ENCODE measurements around the gene LMO7. TPM values are rescaled to one million over a fixed set of nuclear protein-coding genes. Genes with fewer than 3 reads are reported as not detected.

LMO7 gene
- total and polyA plus RNA-seq, 2 experiments from 2014 or later: 139 to 232 TPM

- no peak overlapping the region for H3K27ac ChIP-seq
- no peaks in the 10 kb centered on the region for H3K27me3 ChIP-seq
- no peaks in the 10 kb centered on the region for H3K36me3 ChIP-seq
- H3K9me3 ChIP-seq (ENCODE audit: low read depth): no peaks in the 10 kb centered on the region
- no peak for DNase-seq (ENCODE audit: low read depth in 1 of 2, low spot score in 1 of 2)
- no peak overlapping the region for H3K4me3 ChIP-seq
- no peak for TF ChIP-seq CTCF (IDR thresholded peaks at IDR 0.05; ENCODE audit: low read depth, low read length)
- H3K4me1 ChIP-seq (ENCODE audit: low read depth): peaks cover 16% of the 10 kb centered on the region
Observed at GRCh38 chr13:75871059-75871458, 234.9 kb downstream of the LMO7 start.

- TF ChIP-seq CTCF (IDR thresholded peaks at IDR 0.05; ENCODE audit: low read depth, low read length): no peak
- no peaks in the 10 kb centered on the region for H3K36me3 ChIP-seq
- H3K27ac ChIP-seq: no peak overlapping the region
- DNase-seq (ENCODE audit: low read depth in 1 of 2, low spot score in 1 of 2): no peak
- peaks cover 21% of the 10 kb centered on the region for H3K4me1 ChIP-seq (ENCODE audit: low read depth)
- H3K9me3 ChIP-seq (ENCODE audit: low read depth): no peaks in the 10 kb centered on the region
- no peaks in the 10 kb centered on the region for H3K27me3 ChIP-seq
- H3K4me3 ChIP-seq: no peak overlapping the region
Observed at GRCh38 chr13:75872980-75873379, 236.8 kb downstream of the LMO7 start.

- Histone ChIP-seq H3K27ac (no peak overlapping the region), H3K4me3 (no peak overlapping the region), H3K27me3 (no peaks in the 10 kb centered on the region), H3K4me1 (ENCODE audit: low read depth) (peaks cover 21% of the 10 kb centered on the region), H3K36me3 (no peaks in the 10 kb centered on the region), H3K9me3 (ENCODE audit: low read depth) (no peaks in the 10 kb centered on the region)
- TF ChIP-seq CTCF (IDR thresholded peaks at IDR 0.05; ENCODE audit: low read depth, low read length): no peak
- no peak for DNase-seq (ENCODE audit: low read depth in 1 of 2, low spot score in 1 of 2)
Observed at GRCh38 chr13:75873494-75873893, 237.4 kb downstream of the LMO7 start.

GRCh38 chr13:75875450-75875849, 239.3 kb downstream of the LMO7 start:
- Histone ChIP-seq H3K36me3 (no peaks in the 10 kb centered on the region), H3K27me3 (no peaks in the 10 kb centered on the region), H3K9me3 (ENCODE audit: low read depth) (no peaks in the 10 kb centered on the region), H3K4me3 (no peak overlapping the region), H3K4me1 (ENCODE audit: low read depth) (peaks cover 15% of the 10 kb centered on the region), H3K27ac (no peak overlapping the region)
- no peak for DNase-seq (ENCODE audit: low read depth in 1 of 2, low spot score in 1 of 2)
- TF ChIP-seq CTCF (IDR thresholded peaks at IDR 0.05; ENCODE audit: low read depth, low read length): no peak

- Histone ChIP-seq H3K27ac (peak overlapping the region; percentile 83), H3K27me3 (no peaks in the 10 kb centered on the region), H3K4me3 (no peak overlapping the region), H3K36me3 (no peaks in the 10 kb centered on the region), H3K4me1 (ENCODE audit: low read depth) (peaks cover 15% of the 10 kb centered on the region), H3K9me3 (ENCODE audit: low read depth) (no peaks in the 10 kb centered on the region)
- TF ChIP-seq CTCF (IDR thresholded peaks at IDR 0.05; ENCODE audit: low read depth, low read length): peak; percentile 93
- DNase-seq (ENCODE audit: low read depth in 1 of 2, low spot score in 1 of 2): peak; percentile 73 to 77
Observed at GRCh38 chr13:75876142-75877050, 240.3 kb downstream of the LMO7 start.

All from cardiac muscle cell (in vitro differentiated cells and primary cell).